Activated B cell treated with CpG ODN at 0.5 μM for 24 hours (primary cell): ENCODE data around the gene INSIG1. TPM values are rescaled to one million over a fixed set of nuclear protein-coding genes. Genes with fewer than 3 reads are reported as not detected.

ENCODE experiments used
- ATAC-seq: fragments of 200-7000 bp; cut with Tn5 transposase; one replicate; pipeline ENCODE4 v1.10.0; 2021; ENCODE audit warnings: low read depth, mild to moderate bottlenecking, moderate library complexity
- CTCF ChIA-PET: fragments of 350-600 bp; sonication (Branson Sonifier 250); formaldehyde crosslinking; loops from one replicate; lab custom pipeline; 2021; ENCODE audit warnings: antibody characterized with exemption; lab: Charles Lee
- POLR2A ChIA-PET: fragments of 350-600 bp; sonication (Branson Sonifier 250); formaldehyde crosslinking; loops from one replicate; lab custom pipeline; 2021; ENCODE audit warnings: antibody characterized with exemption; lab: Charles Lee
- DNase-seq: peaks from one replicate; pipeline ENCODE4 v3.0.0; 2022
- H3K27ac Mint-ChIP-seq: one replicate; pipeline ENCODE4 v1.8.0; 2020; ENCODE audit warnings: mixed read lengths
- H3K27me3 Mint-ChIP-seq: one replicate; pipeline ENCODE4 v1.8.0; 2021; ENCODE audit warnings: mixed read lengths
- H3K36me3 Mint-ChIP-seq: one replicate; pipeline ENCODE4 v1.8.0; 2021; ENCODE audit warnings: low read depth, mixed read lengths
- H3K4me1 Mint-ChIP-seq: one replicate; pipeline ENCODE4 v1.8.0; 2021; ENCODE audit warnings: mixed read lengths
- H3K4me3 Mint-ChIP-seq: one replicate; pipeline ENCODE4 v1.8.0; 2020; ENCODE audit warnings: mild to moderate bottlenecking, mixed read lengths
- H3K9me3 Mint-ChIP-seq: one replicate; pipeline ENCODE4 v1.8.0; 2020; ENCODE audit warnings: mixed read lengths
- CTCF ChIP-seq: fragments of 200-600 bp; IDR thresholded peaks from one replicate; pipeline ENCODE4 v1.8.0; 2022; ENCODE audit warnings: antibody characterized with exemption, mild to moderate bottlenecking
- intact Hi-C: fragments of 100-400 bp; cut with micrococcal nuclease; formaldehyde crosslinking; loops from one replicate; pipeline ENCODE4 v1.15.1; 2024
- total RNA-seq: library from RNA; stranded (reverse); gene quantifications from 2 replicates; pipeline ENCODE4 v1.2.3, GENCODE V29; 2022

The INSIG1 gene
- total RNA-seq, 1 donor from 2014 or later: 79.6 TPM

DNA sequence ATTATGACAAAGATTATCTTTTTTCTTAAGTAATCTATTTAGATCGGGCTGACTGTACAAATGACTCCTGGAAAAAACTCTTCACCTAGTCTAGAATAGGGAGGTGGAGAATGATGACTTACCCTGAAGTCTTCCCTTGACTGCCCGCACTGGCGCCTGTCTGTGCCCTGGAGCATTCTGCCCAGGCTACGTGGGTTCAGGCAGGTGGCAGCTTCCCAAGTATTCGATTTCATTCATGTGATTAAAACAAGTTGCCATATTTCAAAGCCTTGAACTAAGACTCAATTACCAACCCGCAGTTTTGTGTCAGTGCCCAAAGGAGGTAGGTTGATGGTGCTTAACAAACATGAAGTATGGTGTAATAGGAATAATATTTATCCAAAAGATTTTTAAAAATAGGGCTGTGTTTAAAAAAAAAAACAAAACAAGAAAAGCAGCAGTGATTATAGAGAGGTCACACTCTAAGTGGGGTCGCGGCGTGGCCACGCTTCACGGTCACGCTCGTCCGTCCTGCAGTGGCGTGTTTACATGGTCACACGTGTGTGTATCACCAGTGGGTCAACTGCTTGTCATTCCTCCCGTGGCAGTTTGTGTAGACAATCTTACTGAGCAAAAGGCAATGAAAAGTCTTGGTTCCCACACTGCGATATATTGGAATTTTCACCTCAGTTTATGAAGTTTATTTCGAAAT lies 10.8 kb downstream of the INSIG1 start:
- Mint-ChIP-seq H3K36me3 (peaks cover 82% of the 10 kb centered on the region), H3K27ac (no peak overlapping the region), H3K9me3 (no peaks in the 10 kb centered on the region), H3K4me1 (peaks cover 12% of the 10 kb centered on the region), H3K27me3 (no peaks in the 10 kb centered on the region), H3K4me3 (no peak overlapping the region)
- intact Hi-C loops: no loop called here
- DNase-seq: no peak
- ATAC-seq: no peak
- CTCF ChIA-PET: no interaction called here
- TF ChIP-seq CTCF: no peak
- POLR2A ChIA-PET: interaction anchor here (3.3 kb wide), 1 partner anchor 11 kb away, joined by 15 read pairs; the partner anchor contains the start of gene INSIG1

GRCh38 chr7:155309021-155309338 lies 11.3 kb downstream of the INSIG1 start:
- Mint-ChIP-seq H3K36me3 (peaks cover 77% of the 10 kb centered on the region), H3K9me3 (no peaks in the 10 kb centered on the region), H3K4me1 (peaks cover 12% of the 10 kb centered on the region), H3K27ac (no peak overlapping the region), H3K4me3 (no peak overlapping the region), H3K27me3 (no peaks in the 10 kb centered on the region)
- TF ChIP-seq CTCF: no peak
- intact Hi-C loops: no loop called here
- ChIA-PET CTCF (no interaction called here), POLR2A (interaction anchor here (3.3 kb wide), 1 partner anchor 12 kb away, joined by 15 read pairs; the partner anchor contains the start of gene INSIG1)
- ATAC-seq: no peak
- no peak for DNase-seq

- H3K4me1 Mint-ChIP-seq: peaks cover 12% of the 10 kb centered on the region
- H3K27ac Mint-ChIP-seq: no peak overlapping the region
- ChIA-PET POLR2A (interaction anchor here (0.6 kb wide), 1 partner anchor 10 kb away, joined by 3 read pairs; no protein-coding TSS in a partner anchor), CTCF (no interaction called here)
- intact Hi-C loops: no loop called here
- no peaks in the 10 kb centered on the region for H3K27me3 Mint-ChIP-seq
- DNase-seq (no peak), ATAC-seq (no peak)
- H3K9me3 Mint-ChIP-seq: no peaks in the 10 kb centered on the region
- no peak for TF ChIP-seq CTCF
- H3K4me3 Mint-ChIP-seq: no peak overlapping the region
- peaks cover 61% of the 10 kb centered on the region for H3K36me3 Mint-ChIP-seq
Measured at GRCh38 chr7:155310425-155311114, 12.9 kb downstream of the INSIG1 start.

DNA sequence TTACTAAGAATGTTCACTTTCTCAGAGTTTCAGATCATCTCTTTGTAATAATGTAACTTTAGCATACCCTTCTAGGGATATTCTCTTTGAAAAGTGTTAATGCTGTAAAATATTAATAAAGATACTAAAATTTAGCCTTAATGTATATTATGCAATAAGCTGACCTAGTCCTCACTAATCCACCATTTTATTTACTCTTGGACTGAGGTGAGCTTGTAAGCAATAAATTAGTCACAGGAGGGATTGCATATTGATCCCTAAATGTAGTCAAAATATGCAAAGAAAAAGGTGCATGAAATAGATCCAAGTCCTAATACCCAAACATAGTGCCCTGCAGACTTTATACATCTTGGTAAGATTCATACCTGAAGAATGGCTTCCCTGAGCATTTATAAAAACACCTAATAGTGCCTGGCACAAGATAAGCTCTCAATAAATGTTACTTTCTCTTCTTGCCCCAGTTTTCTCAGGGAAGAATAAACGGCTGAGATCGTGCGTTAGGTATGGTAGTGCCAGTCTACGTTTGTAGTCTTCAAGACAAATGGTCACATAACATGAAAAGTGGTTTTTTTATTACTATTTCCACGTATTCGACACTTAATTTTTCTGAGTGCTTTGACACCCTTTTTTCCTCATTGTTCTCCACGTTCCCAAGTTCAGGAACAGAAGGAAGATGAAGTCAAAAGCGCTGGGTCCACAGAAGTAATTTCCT lies 14.3 kb downstream of the INSIG1 start:
- intact Hi-C loops: no loop called here
- Mint-ChIP-seq H3K36me3 (peaks cover 47% of the 10 kb centered on the region), H3K4me1 (peaks cover 4% of the 10 kb centered on the region), H3K9me3 (no peaks in the 10 kb centered on the region), H3K27me3 (no peaks in the 10 kb centered on the region), H3K27ac (no peak overlapping the region), H3K4me3 (no peak overlapping the region)
- POLR2A ChIA-PET: interaction anchor here (0.7 to 1.1 kb wide), 2 partner anchors 13 to 14 kb away, joined by 4 read pairs; partner anchors contain the start of gene INSIG1
- ATAC-seq (no peak), DNase-seq (no peak)
- no peak for TF ChIP-seq CTCF
- CTCF ChIA-PET: no interaction called here

DNA sequence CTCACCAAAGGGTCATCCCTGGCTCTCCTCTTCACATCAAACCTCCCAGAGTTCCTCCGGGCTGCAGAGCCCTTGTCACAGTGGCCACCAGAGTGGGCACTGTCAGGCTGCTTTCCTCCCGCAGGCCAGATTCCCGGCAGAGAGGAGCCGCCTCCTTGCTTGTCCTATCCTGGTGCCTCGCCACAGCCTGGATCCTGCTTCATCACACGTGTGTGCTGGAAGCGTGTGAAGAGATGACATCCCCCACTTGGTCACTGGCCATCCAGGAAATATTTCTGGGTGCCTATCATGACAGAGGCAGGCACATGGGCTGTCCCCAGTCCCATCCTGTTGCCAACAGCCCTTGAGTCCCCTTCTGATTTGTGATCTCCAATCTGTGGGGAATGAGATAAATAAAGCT lies 15.0 kb downstream of the INSIG1 start:
- Mint-ChIP-seq H3K9me3 (no peaks in the 10 kb centered on the region), H3K4me3 (no peak overlapping the region), H3K27me3 (no peaks in the 10 kb centered on the region), H3K36me3 (peaks cover 41% of the 10 kb centered on the region), H3K4me1 (no peaks in the 10 kb centered on the region), H3K27ac (no peak overlapping the region)
- ChIA-PET CTCF (no interaction called here), POLR2A (interaction anchor here (1.1 kb wide), 1 partner anchor 15 kb away, joined by 4 read pairs; the partner anchor contains the start of gene INSIG1)
- intact Hi-C loops: no loop called here
- no peak for ATAC-seq
- DNase-seq: no peak
- no peak for TF ChIP-seq CTCF
